ENCODE results near the gene MTFP1.

The MTFP1 gene

DNA sequence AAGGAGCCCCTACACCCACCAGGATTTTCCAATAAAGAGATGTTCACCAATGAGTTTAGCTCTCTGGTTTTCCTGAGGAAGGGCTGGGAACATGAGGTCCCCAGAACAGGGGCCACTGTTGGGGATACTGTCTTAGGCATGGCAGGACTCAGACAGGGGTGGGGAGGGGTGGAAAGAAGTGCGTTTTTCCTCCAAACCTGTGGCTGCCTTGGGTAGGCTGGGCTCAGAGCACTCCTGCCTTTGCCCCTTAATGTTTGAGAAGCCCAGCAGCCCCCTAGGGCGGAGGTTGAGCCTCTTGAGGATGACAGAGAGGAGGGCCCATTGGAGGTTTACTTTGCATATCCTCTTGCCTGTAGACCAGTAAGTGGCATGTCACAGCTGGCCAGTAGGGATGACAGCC lies 10.6 kb downstream of the MTFP1 start:
- peaks cover 22% of the 10 kb centered on the region for H3K36me3 ChIP-seq (replicated peaks; ENCODE audit: low read depth, low read length)
- peak overlapping the region; percentile 35; the same call in 1 of the 2 replicates for H3K9ac ChIP-seq (ENCODE audit: low read length)
- no peaks in the 10 kb centered on the region for H3K27me3 ChIP-seq (ENCODE audit: low read depth, low read length)
- peak overlapping the region; percentile 88 for H3K4me2 ChIP-seq (ENCODE audit: low read length)
- H3K9me3 ChIP-seq (ENCODE audit: insufficient read depth, low read length): no peaks in the 10 kb centered on the region
- peak overlapping the region; percentile 83 for H3K4me3 ChIP-seq (ENCODE audit: low read length)
- no peaks in the 10 kb centered on the region for H4K20me1 ChIP-seq (ENCODE audit: insufficient read depth, low read length)
- peaks cover 14% of the 10 kb centered on the region for H3K4me1 ChIP-seq (ENCODE audit: low read length)
- H2AFZ ChIP-seq (ENCODE audit: low read depth, low read length): peak overlapping the region; percentile 92
- no peaks in the 10 kb centered on the region for H3K79me2 ChIP-seq (ENCODE audit: low read length)
- H3K27ac ChIP-seq (ENCODE audit: low read length): peak overlapping the region; percentile 31
- no peak for TF ChIP-seq EZH2phosphoT487 (IDR thresholded peaks at IDR 0.05; ENCODE audit: low read depth)
- TF ChIP-seq, protein P1, sequence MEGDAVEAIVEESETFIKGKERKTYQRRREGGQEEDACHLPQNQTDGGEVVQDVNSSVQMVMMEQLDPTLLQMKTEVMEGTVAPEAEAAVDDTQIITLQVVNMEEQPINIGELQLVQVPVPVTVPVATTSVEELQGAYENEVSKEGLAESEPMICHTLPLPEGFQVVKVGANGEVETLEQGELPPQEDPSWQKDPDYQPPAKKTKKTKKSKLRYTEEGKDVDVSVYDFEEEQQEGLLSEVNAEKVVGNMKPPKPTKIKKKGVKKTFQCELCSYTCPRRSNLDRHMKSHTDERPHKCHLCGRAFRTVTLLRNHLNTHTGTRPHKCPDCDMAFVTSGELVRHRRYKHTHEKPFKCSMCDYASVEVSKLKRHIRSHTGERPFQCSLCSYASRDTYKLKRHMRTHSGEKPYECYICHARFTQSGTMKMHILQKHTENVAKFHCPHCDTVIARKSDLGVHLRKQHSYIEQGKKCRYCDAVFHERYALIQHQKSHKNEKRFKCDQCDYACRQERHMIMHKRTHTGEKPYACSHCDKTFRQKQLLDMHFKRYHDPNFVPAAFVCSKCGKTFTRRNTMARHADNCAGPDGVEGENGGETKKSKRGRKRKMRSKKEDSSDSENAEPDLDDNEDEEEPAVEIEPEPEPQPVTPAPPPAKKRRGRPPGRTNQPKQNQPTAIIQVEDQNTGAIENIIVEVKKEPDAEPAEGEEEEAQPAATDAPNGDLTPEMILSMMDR (IDR thresholded peaks at IDR 0.05; ENCODE audit: low read depth, low read length): no peak

DNA sequence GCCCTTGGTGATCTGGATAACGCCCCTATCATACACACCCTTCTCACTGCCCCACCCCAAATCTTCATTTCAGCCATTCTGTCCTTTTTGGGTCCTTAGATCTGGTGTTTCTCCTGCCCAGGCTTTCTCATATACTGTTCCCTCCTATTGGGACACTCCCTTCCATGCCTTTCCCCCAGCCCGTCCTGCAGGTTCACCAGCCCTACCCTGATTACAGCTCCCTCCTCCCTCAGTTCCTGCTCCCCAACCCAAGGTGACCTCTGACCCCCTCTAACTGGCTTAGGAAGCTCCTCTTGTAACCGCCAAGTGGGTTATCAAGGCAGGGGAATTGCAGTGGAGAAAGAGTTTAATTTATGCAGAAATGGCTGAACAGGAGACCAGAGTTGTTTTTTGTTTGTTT lies 13.0 kb downstream of the MTFP1 start:
- H3K9me3 ChIP-seq (ENCODE audit: insufficient read depth, low read length): no peaks in the 10 kb centered on the region
- no peaks in the 10 kb centered on the region for H3K79me2 ChIP-seq (ENCODE audit: low read length)
- no peak overlapping the region for H3K27ac ChIP-seq (ENCODE audit: low read length)
- H3K4me2 ChIP-seq (ENCODE audit: low read length): no peak overlapping the region
- no peaks in the 10 kb centered on the region for H3K27me3 ChIP-seq (ENCODE audit: low read depth, low read length)
- peaks cover 22% of the 10 kb centered on the region for H3K36me3 ChIP-seq (replicated peaks; ENCODE audit: low read depth, low read length)
- no peak overlapping the region for H2AFZ ChIP-seq (ENCODE audit: low read depth, low read length)
- H3K4me3 ChIP-seq (ENCODE audit: low read length): no peak overlapping the region
- peaks cover 24% of the 10 kb centered on the region for H3K4me1 ChIP-seq (ENCODE audit: low read length)
- no peaks in the 10 kb centered on the region for H4K20me1 ChIP-seq (ENCODE audit: insufficient read depth, low read length)
- TF ChIP-seq, protein P1 (IDR thresholded peaks at IDR 0.05; ENCODE audit: low read depth, low read length): no peak
- TF ChIP-seq EZH2phosphoT487 (IDR thresholded peaks at IDR 0.05; ENCODE audit: low read depth): no peak
- no peak overlapping the region for H3K9ac ChIP-seq (ENCODE audit: low read length)

DNA sequence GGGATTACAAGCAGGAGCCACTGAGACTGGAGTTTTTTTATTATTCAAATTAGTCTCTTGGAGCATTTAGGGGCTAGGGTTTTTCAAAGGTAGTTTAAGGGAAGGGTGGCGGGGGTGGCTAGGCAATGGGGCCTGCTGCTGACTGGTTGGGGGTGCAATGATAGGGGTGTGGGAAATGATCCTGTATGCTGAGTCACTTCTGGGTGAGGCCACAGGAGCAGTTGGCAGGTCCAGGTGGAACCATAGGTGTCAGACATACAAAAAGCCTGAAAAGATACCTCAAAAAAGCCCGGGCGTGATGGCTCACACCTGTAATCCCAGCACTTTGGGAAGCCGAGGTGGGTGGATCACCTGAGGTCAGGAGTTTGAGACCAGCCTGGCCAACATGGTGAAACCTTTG lies 13.7 kb downstream of the MTFP1 start:
- Histone ChIP-seq H3K79me2 (ENCODE audit: low read length) (no peaks in the 10 kb centered on the region), H3K4me3 (ENCODE audit: low read length) (no peak overlapping the region), H3K27me3 (ENCODE audit: low read depth, low read length) (no peaks in the 10 kb centered on the region), H3K9me3 (ENCODE audit: insufficient read depth, low read length) (no peaks in the 10 kb centered on the region), H3K36me3 (replicated peaks; ENCODE audit: low read depth, low read length) (peaks cover 18% of the 10 kb centered on the region), H3K9ac (ENCODE audit: low read length) (no peak overlapping the region), H2AFZ (ENCODE audit: low read depth, low read length) (no peak overlapping the region), H3K4me1 (ENCODE audit: low read length) (peaks cover 24% of the 10 kb centered on the region), H4K20me1 (ENCODE audit: insufficient read depth, low read length) (no peaks in the 10 kb centered on the region), H3K4me2 (ENCODE audit: low read length) (no peak overlapping the region), H3K27ac (ENCODE audit: low read length) (no peak overlapping the region)
- no peak for TF ChIP-seq EZH2phosphoT487 (IDR thresholded peaks at IDR 0.05; ENCODE audit: low read depth)
- TF ChIP-seq, protein P1 (IDR thresholded peaks at IDR 0.05; ENCODE audit: low read depth, low read length): no peak

DNA sequence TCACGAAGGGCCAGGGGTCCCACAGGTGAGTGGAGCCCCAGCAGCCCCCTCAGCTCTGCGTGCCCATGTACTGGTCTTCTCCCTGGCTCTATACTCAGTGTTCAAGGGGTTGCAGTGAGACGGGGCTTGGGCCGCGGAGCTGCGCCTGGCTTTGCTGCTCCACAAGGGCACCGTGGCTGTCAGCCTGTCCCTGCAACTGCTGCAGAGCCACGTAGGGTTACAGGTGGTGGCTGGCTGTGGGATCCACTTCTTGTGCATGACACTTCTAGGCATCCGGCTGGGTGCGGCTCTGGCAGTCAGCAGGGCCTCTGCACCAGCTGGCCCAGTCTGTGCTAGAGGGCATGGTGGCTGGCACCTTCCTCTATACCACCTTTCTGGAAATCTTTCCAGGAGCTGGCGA lies 14.3 kb downstream of the MTFP1 start:
- Histone ChIP-seq H3K4me2 (ENCODE audit: low read length) (no peak overlapping the region), H3K27ac (ENCODE audit: low read length) (no peak overlapping the region), H4K20me1 (ENCODE audit: insufficient read depth, low read length) (no peaks in the 10 kb centered on the region), H3K27me3 (ENCODE audit: low read depth, low read length) (no peaks in the 10 kb centered on the region), H3K79me2 (ENCODE audit: low read length) (no peaks in the 10 kb centered on the region), H3K4me3 (ENCODE audit: low read length) (no peak overlapping the region), H3K4me1 (ENCODE audit: low read length) (peaks cover 25% of the 10 kb centered on the region), H3K9me3 (ENCODE audit: insufficient read depth, low read length) (no peaks in the 10 kb centered on the region), H3K36me3 (replicated peaks; ENCODE audit: low read depth, low read length) (peaks cover 13% of the 10 kb centered on the region), H3K9ac (ENCODE audit: low read length) (no peak overlapping the region), H2AFZ (ENCODE audit: low read depth, low read length) (no peak overlapping the region)
- no peak for TF ChIP-seq EZH2phosphoT487 (IDR thresholded peaks at IDR 0.05; ENCODE audit: low read depth)
- TF ChIP-seq, protein P1 (IDR thresholded peaks at IDR 0.05; ENCODE audit: low read depth, low read length): no peak
